HEK293 (cell line): ENCODE data around the gene LRIG3.

Experiments used
- SCRT2 ChIP-seq: fragments of 450-650 bp; formaldehyde crosslinking; IDR thresholded peaks from 2 replicates; pipeline ENCODE4 v1.5.1; 2016; ENCODE audit warnings: missing biosample characterization, missing genetic modification characterization
- ZFP41 ChIP-seq: fragments of 450-650 bp; formaldehyde crosslinking; IDR thresholded peaks from 2 replicates; pipeline ENCODE4 v1.5.1; 2016; ENCODE audit warnings: missing biosample characterization, missing genetic modification characterization, borderline replicate concordance
- ZNF132 ChIP-seq: fragments of 450-650 bp; formaldehyde crosslinking; IDR thresholded peaks from 2 replicates; pipeline ENCODE4 v1.5.1; 2017; ENCODE audit warnings: missing biosample characterization, missing genetic modification characterization, borderline replicate concordance
- ZNF169 ChIP-seq: fragments of 450-650 bp; formaldehyde crosslinking; IDR thresholded peaks from 2 replicates; pipeline ENCODE4 v1.5.1; 2016; ENCODE audit warnings: missing biosample characterization, missing genetic modification characterization
- ZNF174 ChIP-seq: fragments of 450-650 bp; formaldehyde crosslinking; IDR thresholded peaks from 2 replicates; pipeline ENCODE4 v1.5.0; 2017; ENCODE audit warnings: missing biosample characterization, mild to moderate bottlenecking, missing genetic modification characterization
- ZNF561 ChIP-seq: fragments of 450-650 bp; IDR thresholded peaks from 2 replicates; pipeline ENCODE4 v1.5.1; 2018; ENCODE audit warnings: missing biosample characterization, missing genetic modification characterization, borderline replicate concordance
- ZNF629 ChIP-seq: fragments of 450-650 bp; formaldehyde crosslinking; IDR thresholded peaks from 2 replicates; pipeline ENCODE4 v1.5.1; 2017; ENCODE audit warnings: missing biosample characterization, missing genetic modification characterization
- TF ChIP-seq, protein P1 (sequence below): fragments of 450-650 bp; formaldehyde crosslinking; IDR thresholded peaks from 2 replicates; pipeline ENCODE4 v1.5.1; 2016; ENCODE audit warnings: missing biosample characterization, missing genetic modification characterization
- TF ChIP-seq, protein P2 (sequence below): fragments of 450-650 bp; formaldehyde crosslinking; IDR thresholded peaks from 2 replicates; pipeline ENCODE4 v1.5.1; 2016; ENCODE audit warnings: missing biosample characterization, missing genetic modification characterization
- TF ChIP-seq, protein P3 (sequence below): fragments of 450-650 bp; formaldehyde crosslinking; IDR thresholded peaks from 2 replicates; pipeline ENCODE4 v1.5.1; 2016; ENCODE audit warnings: missing biosample characterization, missing genetic modification characterization
- TF ChIP-seq, protein P4 (sequence below): fragments of 450-650 bp; formaldehyde crosslinking; IDR thresholded peaks from 2 replicates; pipeline ENCODE4 v1.5.1; 2016; ENCODE audit warnings: missing biosample characterization, missing genetic modification characterization

DNA sequence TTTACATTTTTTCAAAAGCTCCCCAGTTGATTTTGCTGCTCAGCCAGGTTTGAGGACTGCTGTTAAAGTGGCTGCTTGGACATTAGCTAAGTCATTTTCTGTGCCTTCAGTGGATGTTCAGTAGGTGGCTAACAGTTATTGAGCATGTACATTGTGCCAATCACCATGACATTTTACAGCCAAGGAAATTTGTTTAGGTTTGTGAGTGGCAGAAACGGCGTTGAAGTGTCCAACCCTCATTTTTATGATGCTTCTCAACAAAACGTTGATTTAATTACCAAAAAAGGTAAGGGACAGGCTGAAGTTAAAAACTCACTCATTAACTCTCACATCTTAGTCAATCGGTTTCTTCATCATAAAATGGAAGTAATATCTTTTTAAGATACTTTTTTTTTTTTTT lies 37.0 kb upstream of the LRIG3 start:
- TF ChIP-seq, protein P1, sequence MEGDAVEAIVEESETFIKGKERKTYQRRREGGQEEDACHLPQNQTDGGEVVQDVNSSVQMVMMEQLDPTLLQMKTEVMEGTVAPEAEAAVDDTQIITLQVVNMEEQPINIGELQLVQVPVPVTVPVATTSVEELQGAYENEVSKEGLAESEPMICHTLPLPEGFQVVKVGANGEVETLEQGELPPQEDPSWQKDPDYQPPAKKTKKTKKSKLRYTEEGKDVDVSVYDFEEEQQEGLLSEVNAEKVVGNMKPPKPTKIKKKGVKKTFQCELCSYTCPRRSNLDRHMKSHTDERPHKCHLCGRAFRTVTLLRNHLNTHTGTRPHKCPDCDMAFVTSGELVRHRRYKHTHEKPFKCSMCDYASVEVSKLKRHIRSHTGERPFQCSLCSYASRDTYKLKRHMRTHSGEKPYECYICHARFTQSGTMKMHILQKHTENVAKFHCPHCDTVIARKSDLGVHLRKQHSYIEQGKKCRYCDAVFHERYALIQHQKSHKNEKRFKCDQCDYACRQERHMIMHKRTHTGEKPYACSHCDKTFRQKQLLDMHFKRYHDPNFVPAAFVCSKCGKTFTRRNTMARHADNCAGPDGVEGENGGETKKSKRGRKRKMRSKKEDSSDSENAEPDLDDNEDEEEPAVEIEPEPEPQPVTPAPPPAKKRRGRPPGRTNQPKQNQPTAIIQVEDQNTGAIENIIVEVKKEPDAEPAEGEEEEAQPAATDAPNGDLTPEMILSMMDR (tag by site-specific recombination), result no peak
- no peak for TF ChIP-seq SCRT2 (tag by site-specific recombination)
- no peak for TF ChIP-seq ZNF561 (tag by site-specific recombination)
- TF ChIP-seq ZNF169 (tag by site-specific recombination), result no peak
- TF ChIP-seq ZNF132, result no peak
- TF ChIP-seq, protein P2, sequence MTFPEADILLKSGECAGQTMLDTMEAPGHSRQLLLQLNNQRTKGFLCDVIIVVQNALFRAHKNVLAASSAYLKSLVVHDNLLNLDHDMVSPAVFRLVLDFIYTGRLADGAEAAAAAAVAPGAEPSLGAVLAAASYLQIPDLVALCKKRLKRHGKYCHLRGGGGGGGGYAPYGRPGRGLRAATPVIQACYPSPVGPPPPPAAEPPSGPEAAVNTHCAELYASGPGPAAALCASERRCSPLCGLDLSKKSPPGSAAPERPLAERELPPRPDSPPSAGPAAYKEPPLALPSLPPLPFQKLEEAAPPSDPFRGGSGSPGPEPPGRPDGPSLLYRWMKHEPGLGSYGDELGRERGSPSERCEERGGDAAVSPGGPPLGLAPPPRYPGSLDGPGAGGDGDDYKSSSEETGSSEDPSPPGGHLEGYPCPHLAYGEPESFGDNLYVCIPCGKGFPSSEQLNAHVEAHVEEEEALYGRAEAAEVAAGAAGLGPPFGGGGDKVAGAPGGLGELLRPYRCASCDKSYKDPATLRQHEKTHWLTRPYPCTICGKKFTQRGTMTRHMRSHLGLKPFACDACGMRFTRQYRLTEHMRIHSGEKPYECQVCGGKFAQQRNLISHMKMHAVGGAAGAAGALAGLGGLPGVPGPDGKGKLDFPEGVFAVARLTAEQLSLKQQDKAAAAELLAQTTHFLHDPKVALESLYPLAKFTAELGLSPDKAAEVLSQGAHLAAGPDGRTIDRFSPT (tag by site-specific recombination), result no peak
- no peak for TF ChIP-seq ZNF629
- TF ChIP-seq ZFP41, result no peak
- TF ChIP-seq, protein P3, sequence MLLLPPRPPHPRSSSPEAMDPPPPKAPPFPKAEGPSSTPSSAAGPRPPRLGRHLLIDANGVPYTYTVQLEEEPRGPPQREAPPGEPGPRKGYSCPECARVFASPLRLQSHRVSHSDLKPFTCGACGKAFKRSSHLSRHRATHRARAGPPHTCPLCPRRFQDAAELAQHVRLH (tag by site-specific recombination), result no peak
- no peak for TF ChIP-seq ZNF174 (tag by site-specific recombination)
- TF ChIP-seq, protein P4, sequence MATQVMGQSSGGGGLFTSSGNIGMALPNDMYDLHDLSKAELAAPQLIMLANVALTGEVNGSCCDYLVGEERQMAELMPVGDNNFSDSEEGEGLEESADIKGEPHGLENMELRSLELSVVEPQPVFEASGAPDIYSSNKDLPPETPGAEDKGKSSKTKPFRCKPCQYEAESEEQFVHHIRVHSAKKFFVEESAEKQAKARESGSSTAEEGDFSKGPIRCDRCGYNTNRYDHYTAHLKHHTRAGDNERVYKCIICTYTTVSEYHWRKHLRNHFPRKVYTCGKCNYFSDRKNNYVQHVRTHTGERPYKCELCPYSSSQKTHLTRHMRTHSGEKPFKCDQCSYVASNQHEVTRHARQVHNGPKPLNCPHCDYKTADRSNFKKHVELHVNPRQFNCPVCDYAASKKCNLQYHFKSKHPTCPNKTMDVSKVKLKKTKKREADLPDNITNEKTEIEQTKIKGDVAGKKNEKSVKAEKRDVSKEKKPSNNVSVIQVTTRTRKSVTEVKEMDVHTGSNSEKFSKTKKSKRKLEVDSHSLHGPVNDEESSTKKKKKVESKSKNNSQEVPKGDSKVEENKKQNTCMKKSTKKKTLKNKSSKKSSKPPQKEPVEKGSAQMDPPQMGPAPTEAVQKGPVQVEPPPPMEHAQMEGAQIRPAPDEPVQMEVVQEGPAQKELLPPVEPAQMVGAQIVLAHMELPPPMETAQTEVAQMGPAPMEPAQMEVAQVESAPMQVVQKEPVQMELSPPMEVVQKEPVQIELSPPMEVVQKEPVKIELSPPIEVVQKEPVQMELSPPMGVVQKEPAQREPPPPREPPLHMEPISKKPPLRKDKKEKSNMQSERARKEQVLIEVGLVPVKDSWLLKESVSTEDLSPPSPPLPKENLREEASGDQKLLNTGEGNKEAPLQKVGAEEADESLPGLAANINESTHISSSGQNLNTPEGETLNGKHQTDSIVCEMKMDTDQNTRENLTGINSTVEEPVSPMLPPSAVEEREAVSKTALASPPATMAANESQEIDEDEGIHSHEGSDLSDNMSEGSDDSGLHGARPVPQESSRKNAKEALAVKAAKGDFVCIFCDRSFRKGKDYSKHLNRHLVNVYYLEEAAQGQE (tag by site-specific recombination), result no peak
